ENCODE measurements around the gene TMIE.

The TMIE gene, protein sequence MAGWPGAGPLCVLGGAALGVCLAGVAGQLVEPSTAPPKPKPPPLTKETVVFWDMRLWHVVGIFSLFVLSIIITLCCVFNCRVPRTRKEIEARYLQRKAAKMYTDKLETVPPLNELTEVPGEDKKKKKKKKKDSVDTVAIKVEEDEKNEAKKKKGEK

DNA sequence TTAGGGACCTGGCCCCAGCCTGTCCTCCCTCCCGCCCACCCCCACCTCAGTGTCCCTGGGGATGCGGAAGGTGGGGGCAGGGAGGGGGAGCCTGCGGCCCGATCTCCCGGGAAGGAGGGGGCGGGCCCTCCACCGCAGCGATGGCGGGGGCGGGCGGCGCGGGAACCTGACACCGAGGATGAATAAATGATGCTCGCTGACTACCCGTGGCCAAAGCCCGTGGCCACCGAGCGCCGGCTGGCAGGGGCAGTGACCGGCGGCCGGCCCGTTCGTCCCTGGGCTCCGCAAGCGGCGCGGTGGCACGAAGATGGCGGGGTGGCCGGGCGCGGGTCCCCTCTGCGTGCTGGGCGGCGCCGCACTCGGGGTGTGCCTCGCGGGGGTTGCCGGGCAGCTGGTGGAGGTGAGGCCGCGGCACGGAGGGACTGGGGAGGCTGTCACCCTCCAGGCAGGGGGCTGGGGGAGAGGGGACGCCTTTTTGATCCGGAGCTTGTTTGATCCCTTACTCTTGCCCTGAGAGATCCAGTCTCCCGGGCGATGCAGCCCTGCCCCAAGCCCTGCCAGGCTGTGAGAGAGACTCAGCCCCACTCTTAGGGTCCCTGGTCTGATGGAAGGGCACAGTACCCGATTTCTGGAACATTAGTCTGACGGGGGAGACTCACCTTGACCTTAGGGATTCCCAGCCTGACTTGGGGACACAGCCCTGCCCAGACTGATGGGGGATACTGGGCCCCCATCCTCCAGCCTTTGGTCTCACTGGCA is at the start of gene TMIE:
TSS of gene TMIE (plus strand) at position 212 of the 759 bp plus-strand sequence. CDS start at position 308, 96 bp downstream.
- DNase-seq = no peak

GRCh38 chr3:46655271-46655670 is 45.9 kb upstream of the TMIE start:
- no peak for DNase-seq

- no peak for DNase-seq
Observed at GRCh38 chr3:46656778-46657556, 44.2 kb upstream of the TMIE start.

DNA sequence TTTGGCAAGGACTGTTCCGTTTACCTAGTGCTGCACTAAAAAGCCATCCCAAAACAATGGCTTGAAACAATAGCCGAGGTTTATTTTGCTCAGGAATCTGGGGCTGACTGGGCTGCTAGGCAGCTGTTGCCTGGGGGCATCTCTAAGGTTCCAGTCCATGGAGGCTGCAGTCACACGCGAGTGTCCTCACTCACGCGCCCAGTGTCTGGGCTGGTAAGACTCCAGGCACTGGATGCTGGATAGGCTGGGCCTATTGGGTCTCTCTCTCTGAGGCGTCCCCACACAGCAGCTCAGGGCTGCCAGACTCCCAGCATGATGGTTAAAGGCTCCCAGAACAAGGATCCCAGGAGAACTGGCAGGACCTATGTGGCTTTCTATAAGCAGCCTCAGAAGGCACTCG is 41.9 kb upstream of the TMIE start:
- DNase-seq = no peak

DNA sequence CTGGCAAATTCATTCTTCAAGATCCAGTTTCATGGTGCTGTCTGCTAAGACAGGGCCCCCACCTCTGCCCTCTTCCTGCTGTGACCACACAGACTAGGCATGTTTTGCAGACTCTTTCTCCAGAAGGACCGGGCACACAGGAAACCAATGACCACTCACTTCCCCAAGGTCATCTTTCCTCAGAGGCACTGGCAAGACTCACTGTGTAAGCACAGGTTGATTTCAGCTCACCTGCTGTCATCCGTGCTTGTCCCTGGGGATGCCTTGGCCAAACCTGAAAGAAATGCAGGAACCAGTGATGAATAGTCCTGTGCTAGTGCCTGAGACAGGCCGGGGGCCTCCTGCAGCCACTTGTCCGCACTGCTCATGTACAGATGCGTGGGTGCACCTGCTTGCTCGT is 41.2 kb upstream of the TMIE start:
- DNase-seq = no peak

- DNase-seq = no peak
Observed at GRCh38 chr3:46660543-46661523, 40.4 kb upstream of the TMIE start.

DNA sequence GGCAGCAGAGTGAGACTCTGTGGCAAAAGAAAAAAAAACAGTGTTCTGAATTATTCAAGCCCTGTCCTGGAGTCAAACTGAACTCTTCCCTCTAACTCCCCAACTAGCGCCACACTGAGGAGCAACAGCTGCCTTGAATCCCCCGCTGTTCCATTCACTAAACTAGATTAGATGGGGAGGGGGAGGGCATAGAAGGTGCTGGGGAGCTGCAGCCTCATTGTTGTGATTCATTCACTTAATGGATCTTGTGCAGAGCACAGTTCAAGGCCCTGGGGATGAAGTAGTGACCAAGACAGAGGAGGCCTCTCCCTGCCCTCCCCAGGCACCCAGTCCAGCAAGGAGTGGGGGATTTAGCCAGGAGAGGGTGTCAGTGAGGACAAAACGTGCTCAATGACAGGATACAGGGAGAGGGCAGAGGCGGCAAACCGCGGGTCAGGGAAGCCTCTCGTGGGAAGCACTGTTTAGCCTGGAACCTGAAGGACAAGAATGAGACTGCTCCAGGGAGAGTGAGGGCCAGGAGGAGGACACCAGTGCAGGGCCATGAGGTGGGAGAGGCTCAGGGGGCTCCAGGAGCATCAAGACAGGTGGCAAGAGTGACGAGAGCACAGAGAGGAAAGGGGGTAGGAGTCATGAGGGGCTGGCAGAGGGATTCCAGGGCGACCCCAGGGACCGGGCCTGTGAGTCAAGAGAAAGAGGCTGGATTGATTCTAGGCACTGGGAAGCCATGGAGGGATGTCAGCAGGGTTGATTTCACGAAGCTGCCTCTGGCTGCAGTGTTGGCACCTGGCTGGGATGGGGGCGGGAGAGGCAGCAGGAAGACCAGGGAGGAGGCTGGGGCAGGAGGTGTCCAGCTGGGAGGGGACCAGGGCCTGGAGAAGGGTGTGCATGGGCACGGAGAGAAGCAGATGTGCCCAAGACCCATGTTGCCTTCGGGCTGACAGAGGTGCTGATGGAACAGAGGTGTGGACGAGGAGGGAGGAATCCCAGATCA is 39.1 kb upstream of the TMIE start:
- no peak for DNase-seq

GRCh38 chr3:46662771-46663551 is 38.2 kb upstream of the TMIE start:
- no peak for DNase-seq

GRCh38 chr3:46663591-46664135 is 37.5 kb upstream of the TMIE start:
- no peak for DNase-seq

DNA sequence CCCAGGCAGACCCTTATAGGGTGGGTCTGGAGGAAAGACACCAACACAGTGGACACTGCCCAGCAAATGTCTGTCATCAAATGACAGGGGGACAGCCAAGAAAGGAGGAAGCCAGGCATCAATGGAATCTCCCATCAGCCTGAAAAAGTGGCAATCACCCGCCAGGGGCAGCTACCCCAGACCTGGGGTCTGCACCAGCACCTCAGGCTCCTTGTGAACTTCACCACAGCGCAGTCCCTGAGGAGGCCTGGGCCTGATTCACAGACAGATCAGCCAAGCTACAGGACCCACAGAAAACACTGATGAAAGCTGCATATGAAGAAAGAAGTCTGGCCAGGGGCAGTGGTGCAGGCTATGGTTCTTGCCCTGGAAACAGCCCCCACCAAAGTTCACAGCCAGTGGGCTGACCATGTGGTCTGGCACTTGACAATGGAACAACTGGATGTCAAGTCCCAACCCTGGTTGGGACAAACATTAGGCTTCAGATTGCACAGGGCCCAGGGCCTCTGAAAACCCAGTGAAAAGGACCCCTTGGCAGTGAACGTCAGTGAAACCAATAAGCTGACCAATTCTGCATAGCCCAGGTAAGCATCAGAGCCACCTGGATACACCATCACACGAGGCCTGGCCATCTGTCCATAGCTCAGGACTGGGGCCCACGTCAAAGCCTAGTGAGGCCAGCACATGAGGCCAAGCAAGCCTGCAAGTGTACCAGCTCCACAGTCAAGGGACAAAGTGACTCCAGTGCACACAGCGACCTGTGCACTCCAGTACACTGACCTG is 36.8 kb upstream of the TMIE start:
- DNase-seq = no peak

- DNase-seq = no peak
Observed at GRCh38 chr3:46664971-46665762, 36.0 kb upstream of the TMIE start.

DNA sequence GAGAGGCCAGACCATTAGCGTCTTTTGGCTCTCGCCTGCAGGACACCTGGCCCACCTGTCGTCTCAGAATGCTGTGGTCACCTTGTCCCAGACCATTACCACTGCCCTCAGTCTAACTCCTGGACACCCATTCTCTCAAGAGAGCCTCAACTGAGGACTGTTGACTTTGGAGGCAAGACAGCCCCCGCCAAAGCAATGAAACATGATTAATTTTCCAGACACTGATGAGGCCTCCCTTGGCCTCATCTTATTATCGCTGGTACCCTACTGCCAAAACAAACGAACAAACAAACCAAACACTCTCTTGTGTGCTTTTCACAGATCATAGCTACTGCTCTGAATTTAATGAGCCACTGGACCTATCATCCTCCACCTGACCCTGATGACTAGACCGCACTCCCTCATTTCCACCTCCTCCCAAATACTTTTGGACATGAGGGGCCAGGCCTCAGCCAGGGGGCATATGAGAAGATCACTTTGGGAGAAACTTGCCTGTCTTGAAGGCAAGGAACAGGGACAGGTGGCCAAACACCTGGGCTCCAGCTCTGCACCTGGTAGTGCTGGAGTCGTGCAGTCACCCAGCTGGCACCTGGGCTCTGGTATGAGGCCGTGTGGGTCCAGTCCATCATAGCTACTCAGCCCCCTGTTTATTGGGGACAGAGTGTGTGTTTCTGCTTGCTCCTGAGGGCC is 35.3 kb upstream of the TMIE start:
- DNase-seq = no peak

GRCh38 chr3:46666453-46666845 is 34.7 kb upstream of the TMIE start:
- DNase-seq = no peak

DNA sequence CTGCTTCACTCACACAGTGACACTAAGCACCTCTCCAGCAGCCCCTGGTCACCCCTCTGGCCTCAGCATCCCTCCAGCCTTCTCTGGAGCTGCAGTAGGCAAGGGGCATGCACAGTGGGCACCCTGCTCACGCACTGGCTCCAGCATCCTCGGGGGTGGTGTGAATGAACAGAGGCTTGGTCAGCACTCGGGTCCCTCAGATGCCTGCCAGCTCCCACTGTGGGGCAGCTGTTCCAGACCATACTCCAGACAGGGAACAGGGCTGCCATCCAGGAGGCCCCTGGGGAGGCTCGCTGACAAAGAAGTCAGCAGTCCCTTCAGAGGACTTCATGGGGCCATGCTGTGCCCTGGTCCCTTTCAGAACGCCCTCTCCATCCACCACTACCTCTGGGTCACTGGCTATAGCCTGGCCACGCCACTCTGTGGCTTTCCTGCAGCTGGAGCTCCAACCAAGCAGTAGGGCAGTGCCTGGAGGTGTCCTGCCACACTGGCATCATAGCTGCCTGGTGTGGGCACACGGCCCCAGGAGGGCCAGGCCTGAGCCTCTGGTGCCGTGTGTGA is 34.1 kb upstream of the TMIE start:
- DNase-seq = no peak

GRCh38 chr3:46667657-46668056 is 33.5 kb upstream of the TMIE start:
- no peak for DNase-seq

- DNase-seq = no peak
Observed at GRCh38 chr3:46668116-46668515, 33.1 kb upstream of the TMIE start.

GRCh38 chr3:46668591-46668990 is 32.6 kb upstream of the TMIE start:
- no peak for DNase-seq
